Progenitor cell of endocrine pancreas (in vitro differentiated cells): ENCODE results near the gene RERE. TPM values are rescaled to one million over a fixed set of nuclear protein-coding genes. Genes with fewer than 3 reads are reported as not detected.

Experiments
- DNase-seq: peaks from one replicate; pipeline ENCODE4 v3.0.0; 2021; ENCODE audit warnings: low spot score; ENCODE audit not compliant: unreplicated experiment
- H3K27ac Mint-ChIP-seq: 2 replicates; pipeline ENCODE4 v1.8.0; 2021; ENCODE audit warnings: mild to moderate bottlenecking, moderate library complexity, mixed read lengths
- H3K27me3 Mint-ChIP-seq: 2 replicates; pipeline ENCODE4 v1.8.0; 2021; ENCODE audit warnings: mixed read lengths
- H3K36me3 Mint-ChIP-seq: 2 replicates; pipeline ENCODE4 v1.8.0; 2022; ENCODE audit warnings: mixed read lengths; ENCODE audit not compliant: insufficient read depth
- H3K4me1 Mint-ChIP-seq: 2 replicates; pipeline ENCODE4 v1.8.0; 2021; ENCODE audit warnings: low read depth, mixed read lengths
- H3K4me3 Mint-ChIP-seq: 2 replicates; pipeline ENCODE4 v1.8.0; 2021; ENCODE audit warnings: low read depth, mild to moderate bottlenecking, moderate library complexity, mixed read lengths
- H3K9me3 Mint-ChIP-seq: 2 replicates; pipeline ENCODE4 v1.8.0; 2021; ENCODE audit warnings: low read depth, mixed read lengths
- total RNA-seq: library from RNA; stranded (reverse); gene quantifications from 2 replicates; pipeline ENCODE4 v1.2.1, GENCODE V29; 2021
- TF ChIP-seq, protein P1 (sequence below): fragments of 200-600 bp; sonication (generic); IDR thresholded peaks from one replicate; pipeline ENCODE4 v1.5.0; 2021; ENCODE audit warnings: antibody characterized with exemption, mild to moderate bottlenecking; ENCODE audit not compliant: unreplicated experiment

RERE gene
- total RNA-seq, 1 donor from 2014 or later: 329 TPM

DNA sequence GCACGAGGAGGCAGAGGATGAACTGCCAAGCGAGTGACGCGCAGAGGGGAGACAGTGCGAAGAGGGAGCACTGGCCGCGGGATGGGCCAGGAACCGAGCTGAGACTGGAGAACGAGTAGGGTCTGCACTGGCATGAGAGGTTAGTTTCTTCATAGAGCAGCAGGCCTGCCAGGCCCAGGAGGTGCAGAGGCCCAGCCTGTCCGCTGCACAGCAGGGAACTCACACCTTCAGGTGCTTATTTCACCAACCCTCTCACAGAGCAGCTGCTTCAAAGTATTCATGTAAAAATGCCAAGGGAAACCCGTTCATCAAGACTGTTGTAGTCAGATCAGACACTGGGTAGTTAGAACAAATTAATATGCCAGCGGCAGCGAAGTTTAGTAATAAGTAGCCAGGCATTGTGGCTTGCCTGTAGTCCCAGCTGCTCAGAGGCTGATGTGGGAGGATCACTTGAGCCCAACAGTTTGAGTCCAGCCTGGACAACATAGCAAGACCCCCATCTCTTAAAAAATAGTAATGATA lies 355.0 kb downstream of the RERE start:
- peak overlapping the region; percentile 82 for H3K27ac Mint-ChIP-seq
- no peaks in the 10 kb centered on the region for H3K27me3 Mint-ChIP-seq
- H3K4me1 Mint-ChIP-seq: peaks cover 52% of the 10 kb centered on the region
- peaks cover 22% of the 10 kb centered on the region for H3K36me3 Mint-ChIP-seq
- no peak for DNase-seq
- TF ChIP-seq, protein P1, sequence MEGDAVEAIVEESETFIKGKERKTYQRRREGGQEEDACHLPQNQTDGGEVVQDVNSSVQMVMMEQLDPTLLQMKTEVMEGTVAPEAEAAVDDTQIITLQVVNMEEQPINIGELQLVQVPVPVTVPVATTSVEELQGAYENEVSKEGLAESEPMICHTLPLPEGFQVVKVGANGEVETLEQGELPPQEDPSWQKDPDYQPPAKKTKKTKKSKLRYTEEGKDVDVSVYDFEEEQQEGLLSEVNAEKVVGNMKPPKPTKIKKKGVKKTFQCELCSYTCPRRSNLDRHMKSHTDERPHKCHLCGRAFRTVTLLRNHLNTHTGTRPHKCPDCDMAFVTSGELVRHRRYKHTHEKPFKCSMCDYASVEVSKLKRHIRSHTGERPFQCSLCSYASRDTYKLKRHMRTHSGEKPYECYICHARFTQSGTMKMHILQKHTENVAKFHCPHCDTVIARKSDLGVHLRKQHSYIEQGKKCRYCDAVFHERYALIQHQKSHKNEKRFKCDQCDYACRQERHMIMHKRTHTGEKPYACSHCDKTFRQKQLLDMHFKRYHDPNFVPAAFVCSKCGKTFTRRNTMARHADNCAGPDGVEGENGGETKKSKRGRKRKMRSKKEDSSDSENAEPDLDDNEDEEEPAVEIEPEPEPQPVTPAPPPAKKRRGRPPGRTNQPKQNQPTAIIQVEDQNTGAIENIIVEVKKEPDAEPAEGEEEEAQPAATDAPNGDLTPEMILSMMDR: no peak
- H3K9me3 Mint-ChIP-seq: no peaks in the 10 kb centered on the region
- H3K4me3 Mint-ChIP-seq: no peak overlapping the region

GRCh38 chr1:8461351-8462110 lies 355.9 kb downstream of the RERE start:
- DNase-seq: no peak
- TF ChIP-seq, protein P1: no peak
- Mint-ChIP-seq H3K4me3 (no peak overlapping the region), H3K36me3 (peaks cover 24% of the 10 kb centered on the region), H3K9me3 (no peaks in the 10 kb centered on the region), H3K27me3 (no peaks in the 10 kb centered on the region), H3K4me1 (peaks cover 50% of the 10 kb centered on the region), H3K27ac (peak overlapping the region; percentile 79)

DNA sequence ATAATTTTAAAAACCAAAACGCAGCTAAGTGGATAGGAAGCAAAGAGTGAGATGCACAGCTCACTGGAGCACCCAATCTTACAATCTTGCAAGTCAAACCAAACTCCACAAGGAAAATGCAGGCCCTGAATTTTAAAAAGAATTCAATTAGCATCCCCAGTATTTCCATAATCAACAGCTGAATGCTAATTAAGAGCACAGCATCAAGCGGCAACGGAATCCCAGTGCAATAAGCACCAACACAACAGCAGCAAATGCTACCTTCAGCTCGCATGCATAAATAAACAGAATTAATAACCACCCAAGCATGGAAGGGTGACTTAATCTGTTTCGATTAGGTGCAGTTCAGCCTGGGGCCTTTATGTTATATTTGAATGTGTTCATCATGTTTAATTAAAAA lies 356.7 kb downstream of the RERE start:
- Mint-ChIP-seq H3K9me3 (no peaks in the 10 kb centered on the region), H3K4me1 (peaks cover 55% of the 10 kb centered on the region), H3K4me3 (no peak overlapping the region), H3K27me3 (no peaks in the 10 kb centered on the region), H3K36me3 (peaks cover 21% of the 10 kb centered on the region), H3K27ac (no peak overlapping the region)
- DNase-seq: no peak
- TF ChIP-seq, protein P1: no peak

- DNase-seq: no peak
- H3K36me3 Mint-ChIP-seq: peaks cover 18% of the 10 kb centered on the region
- peak overlapping the region; percentile 14 for H3K27ac Mint-ChIP-seq
- TF ChIP-seq, protein P1: peak; percentile 39
- peaks cover 55% of the 10 kb centered on the region for H3K4me1 Mint-ChIP-seq
- H3K27me3 Mint-ChIP-seq: no peaks in the 10 kb centered on the region
- no peaks in the 10 kb centered on the region for H3K9me3 Mint-ChIP-seq
- H3K4me3 Mint-ChIP-seq: no peak overlapping the region
These were observed 357.3 kb downstream of the RERE start for GRCh38 chr1:8460132-8460544.

DNA sequence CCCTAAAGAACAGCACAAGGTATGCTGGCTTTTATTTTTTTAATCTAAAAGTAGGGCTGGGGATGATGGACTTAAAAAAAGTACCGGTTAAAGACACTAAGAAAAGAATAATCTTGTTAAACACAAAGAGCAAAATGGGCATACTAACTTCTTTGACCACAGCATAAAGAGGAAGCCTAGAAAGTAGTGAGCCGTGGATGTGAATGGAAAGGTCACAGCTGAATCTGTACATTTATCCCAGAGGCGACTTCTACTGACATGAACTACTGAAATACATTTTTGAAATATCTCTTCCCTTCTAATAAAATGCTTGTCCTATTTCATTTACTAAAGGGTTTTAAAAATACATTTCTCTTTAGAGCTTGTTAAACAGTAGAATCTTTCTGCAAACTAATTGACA lies 358.8 kb downstream of the RERE start:
- peaks cover 14% of the 10 kb centered on the region for H3K36me3 Mint-ChIP-seq
- H3K4me1 Mint-ChIP-seq: peaks cover 46% of the 10 kb centered on the region
- H3K27me3 Mint-ChIP-seq: no peaks in the 10 kb centered on the region
- TF ChIP-seq, protein P1: no peak
- no peaks in the 10 kb centered on the region for H3K9me3 Mint-ChIP-seq
- no peak for DNase-seq
- H3K4me3 Mint-ChIP-seq: no peak overlapping the region
- peak overlapping the region; percentile 18 for H3K27ac Mint-ChIP-seq
